Left renal cortex interstitium (tissue), 4 donors: Measurements from ENCODE around the gene TPM1. TPM values are rescaled to one million over a fixed set of nuclear protein-coding genes. Genes with fewer than 3 reads are reported as not detected.

Experiments used
- DNase-seq, 4 donors: peaks; one replicate each; pipeline ENCODE4 v3.0.0-alpha.2; 2013; ENCODE audit warnings: low read depth in 4 of 4, low spot score in 2 of 4, missing footprints in 1 of 4
- polyA plus RNA-seq, 4 donors: library from polyadenylated mRNA; unstranded; fragments of 120-200 nt; gene quantifications; one replicate each; pipeline ENCODE4 v1.2.1, GENCODE V29; 2013; ENCODE audit not compliant: insufficient read length in 4 of 4

TPM1 gene
- polyA plus RNA-seq, 4 donors = 453 to 683 (median 526) TPM

- DNase-seq = no peak
Measured at GRCh38 chr15:63015618-63016017, 26.9 kb upstream of the TPM1 start.

GRCh38 chr15:63016234-63016633 is 26.3 kb upstream of the TPM1 start:
- no peak for DNase-seq

DNA sequence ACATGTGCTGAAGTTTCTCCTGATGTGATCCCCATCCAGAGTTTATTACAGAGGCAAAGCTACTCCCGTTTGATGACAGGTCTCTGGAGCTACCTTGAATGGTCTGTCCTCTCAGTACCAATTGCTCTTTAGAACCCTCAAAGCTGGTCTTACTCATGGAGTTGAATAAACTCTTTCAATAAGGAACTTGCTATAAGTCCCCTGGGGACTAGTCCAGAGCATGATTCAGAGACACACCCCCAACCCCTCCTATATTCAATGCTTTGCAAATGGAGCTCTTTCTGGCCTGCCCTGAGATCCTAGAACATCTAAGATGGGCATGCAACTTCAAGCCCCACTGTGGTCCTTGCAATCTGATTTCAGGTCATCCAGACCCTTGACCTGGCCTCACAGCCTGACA is 23.9 kb upstream of the TPM1 start:
- no peak for DNase-seq

GRCh38 chr15:63019511-63020109 is 22.9 kb upstream of the TPM1 start:
- no peak for DNase-seq

DNA sequence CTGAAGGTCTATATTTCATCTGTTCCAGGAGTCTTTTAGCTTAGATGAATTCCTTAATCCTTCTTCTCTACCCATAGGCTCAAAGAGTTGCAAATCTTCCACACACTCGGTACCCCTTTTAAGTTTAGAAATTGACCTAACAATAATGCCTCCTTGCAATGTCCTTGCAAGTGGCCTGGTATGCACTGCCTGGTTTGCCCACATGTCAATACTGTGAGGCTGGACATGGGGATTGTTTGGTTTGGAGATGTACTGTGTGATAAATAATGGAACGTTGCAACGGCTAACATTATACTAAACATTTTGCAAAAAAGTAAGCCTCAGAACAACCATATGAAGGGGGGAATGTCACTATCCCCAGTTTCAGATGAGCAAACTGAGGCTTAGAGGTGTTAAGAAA is 22.4 kb upstream of the TPM1 start:
- DNase-seq = no peak

- no peak for DNase-seq
Measured at GRCh38 chr15:63020759-63021430, 21.7 kb upstream of the TPM1 start.

GRCh38 chr15:63022181-63022580 is 20.4 kb upstream of the TPM1 start:
- no peak for DNase-seq

DNA sequence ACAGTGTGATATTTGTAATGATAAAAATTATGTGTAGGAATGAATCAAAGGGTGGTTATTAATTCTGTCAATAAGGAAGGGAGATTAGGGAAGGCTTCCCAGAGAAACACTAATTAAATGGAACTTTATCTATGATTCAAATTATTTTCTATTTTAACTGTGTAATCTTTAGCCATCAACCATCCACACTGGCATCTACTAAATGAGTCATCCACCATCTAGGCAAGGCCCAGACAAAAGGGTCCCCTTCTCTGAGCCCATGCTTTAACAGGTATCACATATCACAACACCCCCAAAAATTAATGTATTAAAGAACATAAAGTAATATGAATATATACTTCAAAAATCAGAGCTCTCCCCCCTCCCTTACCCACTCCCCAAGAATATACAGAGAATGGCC is 19.9 kb upstream of the TPM1 start:
- no peak for DNase-seq

- no peak for DNase-seq
Measured at GRCh38 chr15:63023351-63023945, 19.1 kb upstream of the TPM1 start.

DNA sequence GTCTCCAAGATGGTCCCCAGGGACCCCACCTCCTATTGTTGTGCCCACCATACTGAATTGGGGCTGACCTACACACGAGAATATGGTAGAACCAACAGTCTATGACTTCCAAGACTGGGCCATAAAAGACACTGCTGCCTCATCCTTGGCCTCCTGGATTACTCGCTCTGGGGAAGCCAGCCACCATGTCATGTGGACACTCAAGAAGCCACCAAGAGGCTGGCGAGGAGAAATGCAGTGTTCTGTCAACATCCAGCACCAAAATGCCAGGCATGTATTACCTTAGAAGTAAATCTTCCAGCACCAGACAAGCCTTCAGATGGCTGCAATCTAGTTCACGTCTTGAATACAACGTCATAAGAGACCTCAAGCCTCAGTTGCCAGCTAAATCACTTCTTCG is 17.1 kb upstream of the TPM1 start:
- DNase-seq = no peak

DNA sequence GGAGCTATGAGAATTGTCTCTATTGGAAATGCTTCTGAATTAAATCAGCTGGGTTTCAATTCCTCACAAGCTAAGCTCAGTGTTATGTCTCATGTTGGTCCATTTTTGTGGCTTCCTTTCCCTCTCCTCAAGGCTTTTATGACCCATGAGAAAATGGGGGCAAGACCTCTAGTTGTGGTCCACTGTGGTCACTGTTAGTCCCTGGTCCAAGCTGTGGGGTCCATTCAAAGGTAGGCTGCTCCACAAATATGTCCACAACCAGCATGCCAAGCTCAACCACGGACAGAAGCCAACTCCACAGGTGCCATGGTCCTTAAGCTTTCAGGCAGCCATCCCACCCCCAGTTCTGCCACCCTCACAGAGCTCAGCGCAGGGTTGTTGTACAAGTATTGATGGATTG is 14.9 kb upstream of the TPM1 start:
- DNase-seq = no peak

DNA sequence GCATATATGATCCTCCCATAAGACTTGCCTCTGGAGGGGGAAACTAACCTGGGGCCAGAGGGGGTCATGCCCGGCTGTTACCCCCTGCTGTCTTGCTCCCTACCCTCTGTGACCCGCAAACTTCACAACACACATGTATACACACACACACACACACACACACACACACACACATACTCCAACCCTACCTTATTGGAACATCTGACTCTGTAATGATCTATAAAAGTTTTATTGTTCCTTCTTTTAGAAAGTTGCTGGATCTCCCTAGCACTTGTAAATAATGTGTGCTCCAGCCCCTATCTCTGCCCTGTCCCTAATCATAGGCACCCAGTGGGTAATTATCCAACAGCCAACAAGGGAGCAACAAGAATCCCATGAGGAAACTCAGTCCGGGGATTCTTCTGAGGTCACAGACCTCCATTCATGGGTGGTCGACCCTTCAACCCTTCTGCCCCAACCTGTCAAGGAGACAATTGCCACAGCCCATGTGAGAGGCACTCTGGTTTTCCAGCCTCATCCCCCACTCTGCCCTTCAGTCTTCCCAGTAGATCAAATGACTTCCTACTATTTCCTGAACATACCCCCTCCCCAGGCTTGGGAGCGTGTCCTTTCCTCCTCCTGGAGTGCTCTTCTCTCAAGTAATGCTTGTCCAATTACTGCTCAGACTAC is 14.0 kb upstream of the TPM1 start:
- DNase-seq = no peak

DNA sequence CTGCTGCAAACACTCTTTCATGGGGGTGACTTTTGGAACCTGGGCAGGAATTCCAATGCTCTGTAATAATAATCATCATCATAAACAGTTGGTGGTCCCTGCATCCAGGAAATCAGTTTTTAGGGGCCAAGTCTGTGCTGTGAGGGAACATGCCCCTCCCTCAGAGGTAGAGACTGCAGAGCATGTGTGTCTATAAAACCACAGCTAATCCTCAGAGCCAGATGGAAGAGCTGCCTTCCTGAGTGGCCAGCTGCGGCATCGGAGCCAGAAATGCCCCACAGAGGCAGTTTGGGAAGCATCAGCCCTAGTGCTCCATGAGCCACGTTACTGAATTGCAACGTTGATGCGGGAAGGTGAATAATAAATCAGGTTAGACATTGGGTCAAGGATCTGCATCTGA is 12.9 kb upstream of the TPM1 start:
- DNase-seq = no peak

DNA sequence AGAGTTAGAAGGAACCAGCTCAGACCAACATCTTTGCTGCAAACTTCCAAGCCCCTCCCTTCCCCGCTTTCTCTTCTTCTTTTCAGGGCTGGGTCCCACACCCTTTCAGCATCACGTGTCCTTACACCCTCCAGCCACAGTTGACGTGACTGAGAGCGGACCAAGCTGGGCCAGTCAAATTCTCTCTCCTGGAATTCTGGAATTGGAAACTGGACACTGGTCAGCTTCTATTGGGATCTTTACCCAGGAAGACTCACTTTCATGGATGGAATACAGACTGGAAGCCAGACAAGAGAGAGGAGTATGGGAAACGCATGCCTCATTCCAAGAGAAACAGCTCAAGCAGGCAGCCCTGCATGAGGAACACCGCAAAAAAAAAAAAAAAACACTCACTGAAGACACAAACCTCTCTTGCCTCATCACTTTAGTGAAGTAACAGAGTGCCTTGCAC is 12.4 kb upstream of the TPM1 start:
- DNase-seq = no peak

GRCh38 chr15:63034578-63034977 is 8.0 kb upstream of the TPM1 start:
- DNase-seq = no peak

GRCh38 chr15:63035253-63035652 is 7.3 kb upstream of the TPM1 start:
- DNase-seq = no peak

DNA sequence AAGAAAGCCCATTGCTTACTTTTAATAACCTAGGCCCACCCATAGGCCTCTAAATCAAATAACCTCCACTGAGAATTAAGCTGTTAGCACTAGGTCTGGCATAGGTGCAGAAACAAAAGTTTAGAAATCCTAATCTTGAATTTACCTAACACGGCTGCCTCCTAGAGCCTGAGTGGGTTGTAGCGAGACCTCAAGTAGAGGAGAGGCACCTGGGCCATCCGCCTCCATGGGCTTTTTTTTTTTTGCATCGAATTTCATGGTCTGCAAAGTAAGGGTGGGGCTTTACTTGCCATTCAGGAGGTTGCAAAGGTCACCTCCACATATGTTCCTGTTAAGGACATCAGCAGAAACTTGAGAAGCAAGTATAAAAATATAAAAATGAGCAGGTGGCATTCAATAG is 6.6 kb upstream of the TPM1 start:
- no peak for DNase-seq

- no peak for DNase-seq
Measured at GRCh38 chr15:63037976-63038720, 4.4 kb upstream of the TPM1 start.

GRCh38 chr15:63038926-63039673 is 3.4 kb upstream of the TPM1 start:
- DNase-seq = no peak

DNA sequence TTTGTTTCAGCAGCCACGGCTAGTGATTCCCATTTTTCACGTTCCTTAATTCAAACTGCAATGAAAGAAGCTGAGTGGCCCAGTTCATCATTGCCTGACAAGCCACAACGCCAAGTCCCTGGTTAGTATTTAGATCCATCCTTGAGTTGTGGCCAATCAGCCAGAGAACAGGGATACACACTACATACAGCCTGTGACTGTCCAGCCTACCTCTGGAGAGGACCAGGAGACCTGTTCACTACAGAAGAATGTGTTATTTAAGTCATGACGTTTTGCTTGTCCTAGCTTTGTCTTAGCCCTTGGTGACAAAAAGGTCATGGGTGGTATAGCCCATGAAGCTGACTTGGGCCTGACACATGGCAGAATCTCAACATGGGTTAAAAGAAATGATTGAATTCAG is 2.7 kb upstream of the TPM1 start:
- DNase-seq = no peak
